HepG2 (cell line): ENCODE measurements around the gene L1CAM. TPM values are rescaled to one million over a fixed set of nuclear protein-coding genes. Genes with fewer than 3 reads are reported as not detected.

Experiments
- CEBPB ChIP-seq: IDR thresholded peaks from 2 replicates; pipeline ENCODE4 v1.6.1; 2011; ENCODE audit warnings: low read depth, low read length, improper control_type of control experiment, borderline replicate concordance
- GMEB2 ChIP-seq: IDR thresholded peaks from 2 replicates; pipeline ENCODE4 v1.6.1; 2016; ENCODE audit warnings: missing biosample characterization, missing genetic modification reagents, low read depth
- KLF13 ChIP-seq: sonication (generic); formaldehyde crosslinking; IDR thresholded peaks from 2 replicates; pipeline ENCODE4 v1.4.0; 2020; ENCODE audit warnings: mild to moderate bottlenecking, missing genetic modification reagents
- MATR3 ChIP-seq: sonication (generic); formaldehyde crosslinking; IDR thresholded peaks from 2 replicates; pipeline ENCODE4 v1.4.0; 2020; ENCODE audit warnings: missing genetic modification reagents
- MYNN ChIP-seq: sonication (generic); formaldehyde crosslinking; IDR thresholded peaks from 2 replicates; pipeline ENCODE4 v1.4.0; 2020; ENCODE audit warnings: mild to moderate bottlenecking, low read depth, missing genetic modification reagents
- NCOA2 ChIP-seq: sonication (generic); formaldehyde crosslinking; IDR thresholded peaks from 2 replicates; pipeline ENCODE4 v1.8.0; 2022; ENCODE audit warnings: inconsistent platforms
- NFE2L1 ChIP-seq: sonication (generic); formaldehyde crosslinking; IDR thresholded peaks from 2 replicates; pipeline ENCODE4 v1.4.0; 2020; ENCODE audit warnings: missing genetic modification reagents, mild to moderate bottlenecking, borderline replicate concordance
- PAF1 ChIP-seq: IDR thresholded peaks from 2 replicates; pipeline ENCODE4 v1.6.1; 2016; ENCODE audit warnings: missing genetic modification reagents, missing compliant biosample characterization
- POLR2G ChIP-seq: fragments of 200-400 bp; formaldehyde crosslinking; IDR thresholded peaks from 2 replicates; pipeline ENCODE4 v1.6.1; 2018; ENCODE audit warnings: mild to moderate bottlenecking, low read depth, low read length, moderate library complexity
- TEAD3 ChIP-seq: optimal IDR thresholded peaks from 2 replicates; pipeline ENCODE3; 2016; ENCODE audit warnings: borderline replicate concordance
- TFAP4 ChIP-seq: sonication (generic); IDR thresholded peaks from 2 replicates; pipeline ENCODE4 v1.6.1; 2016; ENCODE audit warnings: low read depth, borderline replicate concordance
- YEATS2 ChIP-seq: sonication (generic); formaldehyde crosslinking; IDR thresholded peaks from 2 replicates; pipeline ENCODE4 v1.4.0; 2020; ENCODE audit warnings: missing genetic modification reagents, borderline replicate concordance
- ZBTB7A ChIP-seq: sonication (generic); formaldehyde crosslinking; IDR thresholded peaks from 2 replicates; pipeline ENCODE4 v1.8.0; 2022; ENCODE audit warnings: mild to moderate bottlenecking, missing genetic modification reagents
- ZMYM2 ChIP-seq: sonication (generic); formaldehyde crosslinking; IDR thresholded peaks from 2 replicates; pipeline ENCODE4 v1.8.0; 2022; ENCODE audit warnings: mild to moderate bottlenecking, missing genetic modification reagents
- ZNF142 ChIP-seq: sonication (generic); formaldehyde crosslinking; IDR thresholded peaks from 2 replicates; pipeline ENCODE4 v1.4.0; 2020; ENCODE audit warnings: missing genetic modification reagents
- ZNF20 ChIP-seq: sonication (generic); formaldehyde crosslinking; IDR thresholded peaks from 2 replicates; pipeline ENCODE4 v1.4.0; 2020; ENCODE audit warnings: mild to moderate bottlenecking, moderate library complexity, missing genetic modification reagents
- ZNF790 ChIP-seq: sonication (generic); formaldehyde crosslinking; IDR thresholded peaks from 2 replicates; pipeline ENCODE4 v1.8.0; 2022; ENCODE audit warnings: missing genetic modification reagents, mild to moderate bottlenecking, borderline replicate concordance
- ZSCAN21 ChIP-seq: sonication (generic); formaldehyde crosslinking; IDR thresholded peaks from 2 replicates; pipeline ENCODE4 v1.8.0; 2022; ENCODE audit warnings: mild to moderate bottlenecking, missing genetic modification reagents, moderate library complexity, borderline replicate concordance
- polyA plus RNA-seq, 8 experiments: library from polyadenylated mRNA; depleted of rRNA in 3 of 8; stranded (reverse) in 7 of 8; unstranded in 1 of 8; fragments of >200 nt; fragmentation: Illumina TruSeq in 4 of 8; extraction: Trizol in 4 of 8; gene quantifications; 2 replicates each; pipeline versions ENCODE4 v1.2.1 to v1.2.3, GENCODE V29; 2011 to 2016; ENCODE audit warnings: low read depth in 4 of 8, missing spikeins in 1 of 8, mixed read lengths in 1 of 8; ENCODE audit not compliant: insufficient read depth in 1 of 8
- total RNA-seq, 5 experiments: library from RNA; depleted of rRNA; stranded (reverse); fragments of >200 nt; fragmentation: Illumina TruSeq; extraction: Trizol; gene quantifications; 2 replicates each; pipeline ENCODE4 v1.2.3, GENCODE V29; 2016; ENCODE audit warnings: low read depth in 1 of 5
- TF ChIP-seq, protein P1 (sequence below): sonication (generic); formaldehyde crosslinking; IDR thresholded peaks from 2 replicates; pipeline ENCODE4 v1.8.0; 2022; ENCODE audit warnings: missing genetic modification reagents, mild to moderate bottlenecking, borderline replicate concordance

The L1CAM gene
- total and polyA plus RNA-seq, 2 of the 13 experiments (the other 11 are each of a cell fraction or from before 2014, with no cell fraction given), result 1.4 to 2.0 TPM

GRCh38 chrX:153875391-153876111 is 10.4 kb downstream of the L1CAM start (continued):
- TF ChIP-seq, protein P1, sequence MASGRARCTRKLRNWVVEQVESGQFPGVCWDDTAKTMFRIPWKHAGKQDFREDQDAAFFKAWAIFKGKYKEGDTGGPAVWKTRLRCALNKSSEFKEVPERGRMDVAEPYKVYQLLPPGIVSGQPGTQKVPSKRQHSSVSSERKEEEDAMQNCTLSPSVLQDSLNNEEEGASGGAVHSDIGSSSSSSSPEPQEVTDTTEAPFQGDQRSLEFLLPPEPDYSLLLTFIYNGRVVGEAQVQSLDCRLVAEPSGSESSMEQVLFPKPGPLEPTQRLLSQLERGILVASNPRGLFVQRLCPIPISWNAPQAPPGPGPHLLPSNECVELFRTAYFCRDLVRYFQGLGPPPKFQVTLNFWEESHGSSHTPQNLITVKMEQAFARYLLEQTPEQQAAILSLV (CRISPR knock-in tag), result peak; percentile 100
- TF ChIP-seq MYNN (CRISPR knock-in tag), result peak; percentile 99
- peak; percentile 95; the same call in 1 of the 2 replicates for TF ChIP-seq NFE2L1 (CRISPR knock-in tag)
- TF ChIP-seq ZBTB7A (CRISPR knock-in tag), result peak; percentile 99
- TF ChIP-seq ZNF790 (CRISPR knock-in tag), result peak; percentile 100
- TF ChIP-seq KLF13 (CRISPR knock-in tag), result peak; percentile 99
- TF ChIP-seq TEAD3 (CRISPR knock-in tag), result peak; percentile 89
- TF ChIP-seq POLR2G, result no peak
- peak; percentile 76; the same call in 1 of the 2 replicates for TF ChIP-seq PAF1 (CRISPR knock-in tag)
- peak; percentile 71 for TF ChIP-seq ZMYM2 (CRISPR knock-in tag)
- TF ChIP-seq ZNF142 (CRISPR knock-in tag), result peak; percentile 98
- peak; percentile 94 for TF ChIP-seq NCOA2 (CRISPR knock-in tag)
- TF ChIP-seq ZSCAN21, result peak; percentile 100
- TF ChIP-seq MATR3, result no peak
- peak; percentile 97 for TF ChIP-seq ZNF20
- peak; percentile 46; the same call in 1 of the 2 replicates for TF ChIP-seq GMEB2 (CRISPR knock-in tag)
- peak; percentile 95 for TF ChIP-seq YEATS2 (CRISPR knock-in tag)
- no peak for TF ChIP-seq CEBPB
- TF ChIP-seq TFAP4, result no peak
